Measurements from ENCODE around the gene UIMC1. TPM values are rescaled to one million over a fixed set of nuclear protein-coding genes. Genes with fewer than 3 reads are reported as not detected.

UIMC1 gene
- total and polyA plus RNA-seq, 2 of the 13 experiments (the other 11 are each of a cell fraction or from before 2014, with no cell fraction given): 18.9 to 32.7 TPM

- TF ChIP-seq RORA (CRISPR knock-in tag; IDR thresholded peaks at IDR 0.05) (no peak), NR2C2 (CRISPR knock-in tag; IDR thresholded peaks at IDR 0.05; ENCODE audit: borderline replicate concordance) (no peak)
These were observed 137.8 kb downstream of the UIMC1 start (continued) for GRCh38 chr5:176868731-176869130.

- WGBS (ENCODE audit: low lambda C conversion rate): 87% methylated on average over 3 of the region's 14 CpGs
- FAIRE-seq: no peak
- no TSS peak for BruUV-seq (replicated peaks)
These were observed 138.5 kb downstream of the UIMC1 start for GRCh38 chr5:176868126-176868525.

More at GRCh38 chr5:176868126-176868525, 138.5 kb downstream of the UIMC1 start:
- no peak overlapping the region for H2AFZ ChIP-seq (ENCODE audit: low read length)
- no peak overlapping the region for H3K4me2 ChIP-seq (ENCODE audit: low read depth, low read length)
- H3K4me1 ChIP-seq (ENCODE audit: insufficient read depth, low read length): peaks cover 8% of the 10 kb centered on the region; the same call in 1 of the 2 replicates
- intact Hi-C loops (cut with micrococcal nuclease; ENCODE audit: unreplicated experiment) (no loop called here), in situ Hi-C loops (cut with HindIII; ENCODE audit: extremely low pct_ligation_motif_present, low pct_unique_long_range_greater_than_20kb) (no loop called here)
- CTCF ChIA-PET (ENCODE audit: low intra/inter-chr PET ratio, low total read pairs): no interaction called here
- no peaks in the 10 kb centered on the region for H3K36me3 ChIP-seq (replicated peaks in 1 of 2; ENCODE audit: control insufficient read depth in 1 of 2, insufficient read depth in 2 of 2, low read length in 2 of 2)
- H3K9me3 ChIP-seq (ENCODE audit: low read length): no peaks in the 10 kb centered on the region
- POLR2A ChIA-PET: no interaction called here
- DNase-seq (ENCODE audit: low spot score): no peak
- H3K9ac ChIP-seq (ENCODE audit: insufficient read depth, low read depth, low read length): no peak overlapping the region
- no peaks in the 10 kb centered on the region for H3K79me2 ChIP-seq (ENCODE audit: insufficient read depth, low read length)
- ATAC-seq: no peak
- H4K20me1 ChIP-seq (ENCODE audit: insufficient read depth, low read length): 0 out of 2 replicates have a peak, but pooled peaks cover 6% of the 10 kb centered on the region
- H3K27ac ChIP-seq (ENCODE audit: extremely low read length, insufficient read depth, low read length): no peak overlapping the region
- no peak for TF ChIP-seq ZFP36L2 (CRISPR knock-in tag; IDR thresholded peaks at IDR 0.05)
- no peak for TF ChIP-seq ZNF598 (CRISPR knock-in tag; IDR thresholded peaks at IDR 0.05; ENCODE audit: borderline replicate concordance)
- TF ChIP-seq SUZ12 (IDR thresholded peaks at IDR 0.05; ENCODE audit: low read depth, low read length): no peak
- TF ChIP-seq AGO1 (IDR thresholded peaks at IDR 0.05; ENCODE audit: low read depth, low read length, poor library complexity, severe bottlenecking): no peak
- no peak for TF ChIP-seq RAD51 (IDR thresholded peaks at IDR 0.05; ENCODE audit: borderline replicate concordance)
- TF ChIP-seq GPBP1L1 (CRISPR knock-in tag; IDR thresholded peaks at IDR 0.05): no peak
- TF ChIP-seq ZNF891 (CRISPR knock-in tag; IDR thresholded peaks at IDR 0.05): no peak
- no peak for TF ChIP-seq KDM4B (CRISPR knock-in tag; IDR thresholded peaks at IDR 0.05)
- no peak for TF ChIP-seq MLXIP (CRISPR knock-in tag; IDR thresholded peaks at IDR 0.05; ENCODE audit: borderline replicate concordance)
- TF ChIP-seq ISL2 (CRISPR knock-in tag; IDR thresholded peaks at IDR 0.05): no peak
- TF ChIP-seq ZNF530 (CRISPR knock-in tag; IDR thresholded peaks at IDR 0.05; ENCODE audit: low read depth): no peak
- TF ChIP-seq CERS6 (CRISPR knock-in tag; IDR thresholded peaks at IDR 0.05): no peak
- TF ChIP-seq ESRRA (CRISPR knock-in tag; IDR thresholded peaks at IDR 0.05; ENCODE audit: low read depth): no peak
- H3K27me3 ChIP-seq (ENCODE audit: control insufficient read depth in 1 of 2, insufficient read depth in 2 of 2, low read length in 2 of 2): peaks cover 22 to 53% of the 10 kb centered on the region in 2 experiments
- H3K4me3 ChIP-seq (replicated peaks in 1 of 3; ENCODE audit: insufficient read depth in 1 of 3, low read depth in 2 of 3, low read length in 3 of 3): no peak overlapping the region
